Measurements from ENCODE around the gene RELL2.

Gene RELL2

DNA sequence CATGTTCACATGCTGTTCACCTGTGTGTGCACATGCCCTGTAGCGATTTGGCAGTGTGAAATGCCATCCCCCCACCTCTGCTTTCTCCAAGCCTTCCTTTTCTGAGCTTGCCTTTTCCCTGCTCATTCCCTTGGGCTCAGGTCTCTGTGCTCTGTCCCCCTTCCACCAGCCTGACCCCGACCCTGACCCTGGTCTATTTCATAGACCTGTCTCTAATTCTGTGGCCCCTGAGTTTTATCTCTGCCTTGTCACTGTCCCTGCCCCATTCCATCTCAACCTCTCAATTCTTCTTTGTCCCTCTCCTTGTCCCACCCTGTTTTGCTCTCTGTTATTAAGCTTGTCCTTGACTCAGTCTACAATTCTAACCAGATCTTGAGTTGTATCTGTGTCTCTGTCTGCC is 44.5 kb downstream of the RELL2 start:
- no peak for DNase-seq

DNA sequence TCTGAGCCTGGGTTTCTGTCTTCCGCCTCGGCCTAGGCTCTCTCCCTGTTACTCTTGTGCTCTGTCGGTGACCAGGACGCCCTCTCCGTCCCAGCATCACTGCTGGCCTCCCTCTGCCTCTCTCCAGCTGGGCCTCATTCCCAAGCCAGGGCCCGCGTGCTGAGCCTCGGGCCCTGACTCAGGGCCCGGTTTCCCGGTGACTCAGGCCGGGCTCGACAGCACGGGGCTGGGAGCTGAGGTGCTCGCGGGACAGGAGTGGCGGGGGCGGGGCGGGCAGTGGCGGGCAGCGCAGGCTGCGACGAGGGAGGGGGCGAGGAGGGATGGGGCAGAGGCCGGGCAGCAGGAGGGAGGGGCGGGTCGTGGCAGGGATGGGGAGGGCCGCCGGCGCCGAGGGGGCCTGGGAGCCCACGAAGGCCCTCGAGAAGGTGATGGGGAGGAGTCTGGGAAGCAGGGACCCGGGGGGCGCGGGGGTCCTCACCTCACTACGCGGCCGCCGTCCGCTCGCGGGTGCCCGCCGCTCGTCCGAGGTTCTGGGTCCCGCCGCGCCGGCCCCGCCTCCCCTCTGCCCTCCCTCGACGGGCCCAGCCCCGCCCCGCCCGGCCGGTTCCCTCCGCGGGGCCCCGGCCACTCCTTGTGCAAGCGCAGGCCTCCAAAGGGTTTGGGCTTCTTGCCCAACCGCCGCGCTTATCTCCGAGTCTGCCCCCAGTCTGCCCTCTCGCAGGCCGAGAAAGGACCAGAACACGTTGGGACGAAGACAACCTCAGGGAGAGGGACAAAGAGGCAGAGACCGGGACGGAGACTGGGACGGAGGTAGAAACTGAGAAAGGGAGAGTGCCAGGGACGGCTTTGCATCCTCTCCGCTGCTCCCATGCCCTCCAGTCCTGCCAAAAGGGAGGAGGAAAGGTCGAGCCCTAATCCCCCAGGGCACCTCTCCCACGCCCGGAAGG is 45.2 kb downstream of the RELL2 start, which contains the start of gene ARAP3:
TSS of gene ARAP3 (minus strand) at position 536 of the 947 bp plus-strand sequence. CDS start 1,744 bp downstream, outside the sequence.
- DNase-seq: peak; percentile 16

DNA sequence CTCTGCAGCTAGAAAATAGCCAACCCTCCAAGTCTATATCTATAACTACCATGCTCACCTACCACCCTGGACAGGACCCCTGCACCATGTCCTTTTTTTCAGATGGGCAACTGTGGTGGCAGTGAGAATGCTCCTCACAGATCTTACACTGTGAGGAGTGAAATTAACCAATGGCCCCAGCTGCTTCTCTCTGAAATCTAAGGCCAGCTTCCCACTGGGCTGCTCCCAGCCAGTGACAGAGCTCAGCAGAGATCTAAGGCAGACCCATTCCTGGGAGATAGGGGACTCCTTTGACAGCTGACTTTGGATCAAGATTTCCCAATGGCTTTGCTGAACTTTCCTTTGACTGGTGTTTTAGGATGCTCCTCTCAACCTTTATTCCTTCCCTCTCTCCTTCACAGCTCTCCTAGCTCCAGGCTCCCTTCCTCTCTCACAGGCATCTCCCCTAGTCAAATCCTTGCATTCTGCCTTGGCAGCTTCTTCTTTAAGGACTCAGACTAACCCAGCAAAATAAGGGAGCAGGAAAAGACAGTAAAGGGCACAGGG is 46.9 kb downstream of the RELL2 start:
- DNase-seq: no peak

DNA sequence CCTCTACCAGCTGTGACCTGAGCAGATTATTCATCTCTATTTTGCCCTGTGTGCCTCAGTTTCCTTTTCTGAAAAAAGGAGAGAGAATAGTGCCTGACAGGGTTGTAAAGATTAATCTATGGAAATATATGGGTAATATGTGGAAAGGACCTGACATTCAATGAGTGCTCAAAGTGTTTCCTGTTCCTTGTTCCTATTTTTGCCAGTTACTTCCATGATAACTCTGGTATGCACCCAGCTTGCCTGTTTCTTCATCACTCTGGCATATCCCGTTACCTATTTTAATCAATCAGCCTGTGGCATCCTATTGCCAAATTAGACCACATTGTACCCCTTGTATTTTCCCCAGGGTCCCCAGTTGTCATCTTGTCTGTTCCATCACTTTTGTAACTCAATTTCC is 48.8 kb downstream of the RELL2 start:
- DNase-seq: no peak

DNA sequence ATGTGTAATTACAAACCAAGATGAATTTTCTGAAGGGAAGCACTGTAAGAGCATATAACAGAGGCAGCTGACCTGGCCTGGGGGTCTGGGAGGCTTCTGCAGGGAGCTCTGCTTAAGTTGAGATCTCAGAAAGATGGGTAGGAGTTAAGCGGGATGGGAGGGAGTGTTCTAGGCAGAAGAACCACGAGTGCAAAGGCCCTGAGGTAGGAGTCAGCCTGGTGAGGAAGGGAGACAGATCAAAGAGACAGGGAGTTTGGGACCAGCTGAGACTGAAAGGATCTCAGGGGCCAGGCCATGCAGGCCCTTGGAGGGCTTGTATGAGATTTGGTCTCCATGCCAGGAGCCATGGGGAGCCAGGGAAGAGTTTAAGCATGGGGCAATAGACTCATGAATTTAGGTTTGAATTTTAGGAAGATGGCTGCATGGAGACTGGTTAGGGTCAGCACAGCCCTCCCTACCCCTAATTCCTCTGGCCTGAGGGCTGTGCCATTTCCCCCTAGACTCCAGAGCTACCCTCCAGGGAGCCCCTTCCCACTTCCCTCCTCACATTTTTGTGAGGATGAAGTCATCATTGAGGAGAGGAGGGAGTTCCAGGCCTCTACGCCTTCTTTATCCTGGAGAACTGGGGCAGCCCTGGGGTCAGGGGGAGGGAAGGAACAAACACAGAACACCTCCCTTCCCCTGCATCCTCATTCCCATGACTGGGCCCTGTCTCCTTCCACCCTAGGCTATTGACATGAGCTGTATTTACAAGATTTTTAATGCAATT is 50.0 kb downstream of the RELL2 start:
- no peak for DNase-seq

Data from effector CD4-positive, alpha-beta T cell (primary cell).